Measurements from ENCODE around the gene NDUFS8.

Gene NDUFS8

DNA sequence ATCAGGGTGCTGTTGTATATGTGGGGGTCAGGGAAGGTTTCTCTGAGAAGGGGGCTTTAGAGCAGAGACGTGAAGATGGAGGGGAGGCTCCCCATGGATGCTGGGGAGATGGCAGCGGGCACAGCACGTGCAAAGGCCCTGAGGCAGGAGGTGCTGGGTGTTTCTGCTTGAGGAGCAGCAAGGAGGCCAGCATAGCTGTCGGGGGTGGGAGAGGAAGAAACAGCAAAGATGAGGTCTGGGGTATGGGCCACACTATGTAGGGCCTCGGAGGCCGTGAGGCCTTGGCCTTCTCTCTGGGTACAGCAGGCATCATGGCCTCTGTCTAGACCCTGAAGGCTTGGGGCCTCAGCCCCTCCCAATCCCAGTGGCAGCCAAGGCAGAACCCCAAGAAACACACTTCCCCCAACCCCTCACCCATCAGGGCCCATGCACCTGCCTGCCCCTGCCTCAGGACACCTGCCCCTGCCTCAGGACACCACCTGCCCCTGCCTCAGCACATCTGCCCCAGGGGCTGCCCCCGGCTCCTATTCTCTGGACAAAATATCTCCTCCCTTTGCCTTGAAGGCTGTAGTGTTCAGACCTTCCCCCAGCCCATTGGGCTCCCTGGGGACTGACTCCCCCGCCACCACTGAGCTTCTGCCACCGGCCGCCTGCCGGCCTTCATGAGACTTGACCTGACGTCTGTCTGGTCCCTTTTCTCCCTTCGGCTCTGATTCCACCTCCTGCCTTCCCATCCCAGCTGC is 14.1 kb upstream of the NDUFS8 start:
- no peak for DNase-seq (ENCODE audit: low read depth)

DNA sequence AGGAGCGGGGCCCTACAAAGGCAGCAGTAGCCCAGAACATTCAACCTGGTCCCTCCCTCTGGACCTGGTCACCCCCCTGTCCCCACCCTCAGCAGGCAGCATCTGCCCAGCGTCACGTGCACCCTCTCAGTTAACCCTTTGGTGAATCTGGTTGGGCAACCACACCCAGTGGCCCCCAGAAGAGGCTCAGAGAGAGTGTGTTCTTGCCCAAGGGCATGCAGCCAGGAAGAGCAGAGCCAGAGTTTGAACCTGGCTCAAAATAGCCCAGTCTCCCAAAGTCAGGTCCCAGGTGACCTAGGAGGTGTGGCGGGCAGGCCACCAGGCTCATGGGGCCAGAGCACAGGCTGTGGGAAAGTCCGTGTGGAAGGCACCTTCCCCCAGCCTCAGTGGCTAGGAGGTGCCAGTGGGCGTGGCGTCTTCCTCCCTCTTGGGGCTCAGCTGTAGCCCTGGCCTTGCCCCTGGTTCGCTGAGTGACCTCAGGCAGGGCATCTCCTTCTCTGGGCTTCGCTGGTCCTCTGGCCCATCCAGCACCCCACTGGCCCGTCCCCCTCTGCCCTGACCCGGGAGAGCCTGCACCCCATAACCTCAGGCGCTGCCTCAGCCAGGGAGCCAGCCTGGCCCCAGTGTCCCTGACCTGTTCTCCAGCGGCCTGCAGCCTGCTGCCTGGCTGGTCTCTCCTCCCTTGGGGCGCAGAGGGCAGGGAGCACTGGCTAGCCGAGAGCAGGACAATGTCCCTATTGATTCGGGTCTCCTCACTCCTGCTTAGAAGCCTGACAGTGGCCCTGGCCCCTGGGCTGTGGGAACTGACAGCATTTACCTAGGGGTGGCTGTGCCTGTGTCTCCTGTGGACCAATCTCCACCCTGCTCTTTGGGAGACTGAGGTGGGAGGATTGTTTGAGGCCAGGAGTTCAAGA is 13.3 kb upstream of the NDUFS8 start:
- DNase-seq (ENCODE audit: low read depth) = no peak

DNA sequence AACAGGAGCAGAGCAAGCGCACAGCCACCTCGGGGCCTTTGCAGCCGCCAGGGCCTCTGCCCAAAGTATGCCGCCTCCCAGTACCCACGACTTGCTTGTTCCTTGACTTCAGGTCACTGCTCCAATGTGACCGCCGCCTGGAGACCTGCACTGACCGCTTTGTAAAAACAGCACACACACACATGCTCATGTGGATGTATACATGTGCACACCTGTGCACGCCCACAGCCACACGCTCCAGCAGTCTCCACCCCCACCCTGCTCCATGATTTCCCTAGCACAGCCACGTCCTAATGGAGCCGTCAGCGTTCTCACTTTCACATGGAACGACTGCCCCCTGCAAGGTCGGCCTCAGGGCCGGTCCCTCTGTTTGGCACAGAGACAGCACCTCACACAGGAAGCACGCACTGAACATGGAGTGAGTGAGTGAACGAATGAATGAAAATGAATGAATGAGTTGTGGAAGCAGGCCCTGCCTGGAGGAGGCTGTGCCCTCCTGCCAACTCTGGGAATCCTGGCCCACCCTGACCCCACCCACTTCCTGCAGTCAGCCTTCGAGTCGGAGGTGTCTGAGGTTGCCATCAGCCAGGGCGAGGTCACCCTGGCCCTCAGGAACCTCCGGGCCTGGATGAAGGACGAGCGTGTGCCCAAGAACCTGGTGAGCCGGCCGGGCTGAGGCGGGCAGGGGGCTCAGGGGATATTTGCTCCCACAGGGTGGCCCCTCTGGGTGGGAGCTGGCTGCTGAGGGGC is 12.3 kb upstream of the NDUFS8 start:
- no peak for DNase-seq (ENCODE audit: low read depth)

DNA sequence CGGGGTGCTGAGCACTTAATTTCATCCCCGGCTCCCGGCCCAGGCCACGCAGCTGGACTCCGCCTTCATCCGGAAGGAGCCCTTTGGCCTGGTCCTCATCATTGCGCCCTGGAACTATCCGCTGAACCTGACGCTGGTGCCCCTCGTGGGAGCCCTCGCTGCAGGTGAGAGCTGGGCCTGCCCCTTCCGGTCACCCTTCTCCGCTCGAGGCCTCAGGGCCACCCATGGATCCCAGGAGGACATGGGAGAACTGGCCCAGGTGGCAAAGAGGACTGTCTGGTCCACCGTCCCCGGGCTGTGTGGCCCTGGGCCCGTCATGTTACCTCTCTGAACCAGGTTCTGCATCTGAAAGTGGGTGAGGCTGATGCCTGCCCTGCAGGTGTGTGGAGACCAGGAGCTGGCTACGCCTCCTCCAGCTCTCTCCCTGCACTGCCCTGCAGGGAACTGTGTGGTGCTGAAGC is 11.7 kb upstream of the NDUFS8 start:
- DNase-seq (ENCODE audit: low read depth) = no peak

DNA sequence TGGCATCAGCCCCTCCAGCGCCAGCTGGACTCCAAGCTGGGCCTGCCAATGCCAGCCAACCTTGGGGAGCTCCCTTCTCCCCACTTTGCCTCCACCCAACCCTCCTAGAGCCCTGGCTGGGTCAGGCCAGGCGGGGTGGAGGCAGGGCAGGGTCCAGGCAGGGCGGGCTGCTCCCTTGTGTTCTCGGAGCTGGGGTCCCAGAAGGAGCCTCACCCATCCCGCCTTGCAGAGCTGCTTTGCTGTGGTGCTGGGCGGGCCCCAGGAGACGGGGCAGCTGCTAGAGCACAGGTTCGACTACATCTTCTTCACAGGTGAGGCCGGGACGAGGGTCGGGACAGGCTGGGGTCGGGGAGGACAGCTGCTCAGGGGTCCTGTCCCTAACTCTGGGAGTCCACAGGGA is 11.0 kb upstream of the NDUFS8 start:
- DNase-seq (ENCODE audit: low read depth) = no peak

DNA sequence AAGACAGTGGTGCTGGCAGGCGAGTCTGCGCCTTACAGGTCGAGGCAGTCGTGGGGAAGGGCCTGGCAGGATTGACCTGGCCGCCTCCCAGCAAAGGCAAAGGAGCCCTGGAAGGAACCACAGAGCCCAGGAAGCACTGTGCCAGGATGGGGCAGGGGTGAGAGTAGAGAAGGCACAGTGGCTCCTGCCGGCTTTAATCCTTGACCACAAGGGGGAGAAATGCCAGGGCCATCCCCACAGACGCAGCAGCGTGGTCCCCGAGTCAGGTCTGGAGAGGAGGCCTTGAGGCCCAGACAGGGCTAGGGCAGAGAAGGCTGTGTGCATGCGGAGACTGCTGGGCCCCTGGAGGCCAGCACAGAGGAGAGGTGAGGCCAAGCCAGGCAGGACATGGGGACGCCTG is 9.9 kb upstream of the NDUFS8 start:
- no peak for DNase-seq (ENCODE audit: low read depth)

DNA sequence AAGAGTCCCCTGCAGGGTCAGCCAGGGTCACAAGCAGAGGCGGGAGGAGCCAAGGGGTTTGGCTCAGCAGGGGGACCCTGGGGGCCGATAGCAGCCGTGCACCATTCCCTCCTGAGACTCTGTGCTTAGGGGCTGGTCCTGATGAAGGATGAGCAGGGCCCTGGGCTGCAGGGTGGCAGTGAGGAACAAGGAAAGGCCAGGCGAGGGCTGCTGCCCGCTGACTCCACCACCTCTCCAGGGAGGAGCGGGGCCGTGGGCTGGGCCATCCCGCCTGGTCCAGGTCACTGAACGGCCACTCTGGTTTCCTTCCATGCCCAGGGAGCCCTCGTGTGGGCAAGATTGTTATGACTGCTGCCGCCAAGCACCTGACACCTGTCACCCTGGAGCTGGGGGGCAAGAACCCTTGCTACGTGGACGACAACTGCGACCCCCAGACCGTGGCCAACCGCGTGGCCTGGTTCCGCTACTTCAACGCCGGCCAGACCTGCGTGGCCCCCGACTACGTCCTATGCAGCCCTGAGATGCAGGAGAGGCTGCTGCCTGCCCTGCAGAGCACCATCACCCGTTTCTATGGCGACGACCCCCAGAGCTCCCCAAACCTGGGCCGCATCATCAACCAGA is 9.2 kb upstream of the NDUFS8 start:
- no peak for DNase-seq (ENCODE audit: low read depth)

DNA sequence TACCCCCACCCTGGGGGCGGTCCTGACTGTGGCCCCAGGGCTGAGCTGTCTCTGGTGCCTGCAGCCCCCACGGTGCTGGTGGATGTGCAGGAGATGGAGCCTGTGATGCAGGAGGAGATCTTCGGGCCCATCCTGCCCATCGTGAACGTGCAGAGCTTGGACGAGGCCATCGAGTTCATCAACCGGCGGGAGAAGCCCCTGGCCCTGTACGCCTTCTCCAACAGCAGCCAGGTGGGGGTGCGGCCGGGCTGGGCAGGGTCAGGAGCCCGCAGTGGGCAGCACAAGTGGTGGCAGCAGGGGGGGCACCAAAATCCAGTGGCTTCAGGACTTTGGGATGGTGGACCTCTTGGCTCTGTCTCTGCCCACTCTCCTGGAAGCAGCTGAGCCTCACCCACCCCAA is 8.0 kb upstream of the NDUFS8 start:
- DNase-seq (ENCODE audit: low read depth) = no peak

DNA sequence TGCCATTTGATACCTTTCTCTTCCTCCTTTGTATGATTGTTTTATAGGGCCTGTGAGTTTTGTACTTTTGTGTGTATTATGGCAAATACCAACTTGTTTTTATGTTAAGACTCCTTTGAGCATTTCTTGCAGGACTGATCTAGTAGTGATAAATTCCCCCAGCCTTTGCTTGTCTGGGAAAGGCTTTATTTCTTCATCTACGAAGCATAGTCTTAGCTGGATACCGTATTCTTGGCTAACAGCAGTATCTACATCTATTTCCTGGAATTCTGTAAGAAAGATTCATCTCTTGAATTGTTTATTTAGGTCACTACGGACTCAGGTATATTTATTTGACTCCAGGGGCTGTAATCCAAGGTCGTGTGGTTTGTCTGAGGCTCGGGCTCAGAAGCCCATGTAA is 6.0 kb upstream of the NDUFS8 start:
- DNase-seq (ENCODE audit: low read depth) = no peak

DNA sequence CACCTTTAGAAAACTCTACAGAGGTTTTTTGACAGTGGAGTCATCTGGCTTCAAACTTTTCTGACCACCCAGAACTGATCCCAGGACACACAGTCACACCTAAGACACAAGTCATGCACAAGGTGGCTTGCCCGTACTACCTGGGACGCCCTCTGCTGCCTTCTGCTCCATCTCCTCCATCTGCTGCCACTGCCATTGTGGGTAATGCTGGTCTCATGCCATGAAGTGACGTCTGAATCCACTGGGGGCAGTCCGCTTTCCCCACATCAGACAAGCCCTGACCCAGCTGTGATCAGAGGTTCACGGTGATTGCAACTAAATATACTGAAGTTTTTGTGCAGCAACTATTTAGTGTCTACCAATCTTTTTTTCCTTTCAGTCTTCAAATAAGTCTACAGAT is 5.4 kb upstream of the NDUFS8 start:
- no peak for DNase-seq (ENCODE audit: low read depth)

DNA sequence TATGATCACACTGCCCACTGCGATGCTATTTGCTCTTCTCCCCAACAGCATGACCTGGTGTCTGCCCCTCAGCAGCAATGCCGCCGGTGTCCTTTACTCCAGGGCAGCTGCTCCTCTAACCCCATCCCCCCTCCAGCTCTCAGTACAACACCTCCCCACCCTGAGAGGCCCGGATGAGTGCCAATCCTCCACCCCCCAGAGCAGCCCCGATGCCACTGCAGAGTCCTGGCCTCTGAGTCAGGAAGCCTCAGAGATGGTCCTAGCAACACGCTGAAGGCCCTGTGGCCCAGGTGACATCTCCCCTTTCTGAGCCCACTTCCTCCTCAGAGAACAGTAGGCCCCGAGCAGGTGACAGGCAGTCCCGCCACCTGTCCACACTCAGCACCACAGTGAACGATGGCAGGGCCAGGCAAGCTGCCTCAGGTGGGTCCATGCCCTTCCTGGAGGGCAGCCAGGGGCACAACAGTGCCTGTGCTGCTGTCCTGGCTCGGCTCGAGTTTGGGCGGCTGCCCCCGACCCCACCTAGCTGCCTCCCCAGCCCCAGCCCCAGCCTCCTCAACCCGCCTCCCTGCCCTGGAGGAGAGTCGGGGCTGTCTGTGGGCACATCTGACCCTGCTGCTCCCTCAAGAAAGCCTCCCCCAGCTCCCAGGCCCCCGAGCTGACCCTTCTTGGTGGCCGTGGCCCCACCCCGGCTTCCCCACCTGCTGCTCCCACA is 3.9 kb upstream of the NDUFS8 start:
- no peak for DNase-seq (ENCODE audit: low read depth)

DNA sequence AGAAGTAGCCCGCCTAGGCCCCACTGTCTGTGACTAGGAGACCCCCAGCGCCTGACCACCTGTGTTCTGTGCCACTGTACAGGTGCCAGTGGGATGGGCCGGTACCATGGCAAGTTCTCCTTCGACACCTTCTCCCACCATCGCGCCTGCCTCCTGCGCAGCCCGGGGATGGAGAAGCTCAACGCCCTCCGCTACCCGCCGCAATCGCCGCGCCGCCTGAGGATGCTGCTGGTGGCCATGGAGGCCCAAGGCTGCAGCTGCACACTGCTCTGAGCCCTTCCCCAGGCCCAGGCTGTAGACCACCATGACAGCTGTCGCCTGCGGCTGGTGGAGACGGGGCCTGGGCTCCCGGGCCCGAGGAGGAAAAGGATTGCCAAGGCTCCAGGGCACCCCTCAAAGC is 2.8 kb upstream of the NDUFS8 start:
- no peak for DNase-seq (ENCODE audit: low read depth)

DNA sequence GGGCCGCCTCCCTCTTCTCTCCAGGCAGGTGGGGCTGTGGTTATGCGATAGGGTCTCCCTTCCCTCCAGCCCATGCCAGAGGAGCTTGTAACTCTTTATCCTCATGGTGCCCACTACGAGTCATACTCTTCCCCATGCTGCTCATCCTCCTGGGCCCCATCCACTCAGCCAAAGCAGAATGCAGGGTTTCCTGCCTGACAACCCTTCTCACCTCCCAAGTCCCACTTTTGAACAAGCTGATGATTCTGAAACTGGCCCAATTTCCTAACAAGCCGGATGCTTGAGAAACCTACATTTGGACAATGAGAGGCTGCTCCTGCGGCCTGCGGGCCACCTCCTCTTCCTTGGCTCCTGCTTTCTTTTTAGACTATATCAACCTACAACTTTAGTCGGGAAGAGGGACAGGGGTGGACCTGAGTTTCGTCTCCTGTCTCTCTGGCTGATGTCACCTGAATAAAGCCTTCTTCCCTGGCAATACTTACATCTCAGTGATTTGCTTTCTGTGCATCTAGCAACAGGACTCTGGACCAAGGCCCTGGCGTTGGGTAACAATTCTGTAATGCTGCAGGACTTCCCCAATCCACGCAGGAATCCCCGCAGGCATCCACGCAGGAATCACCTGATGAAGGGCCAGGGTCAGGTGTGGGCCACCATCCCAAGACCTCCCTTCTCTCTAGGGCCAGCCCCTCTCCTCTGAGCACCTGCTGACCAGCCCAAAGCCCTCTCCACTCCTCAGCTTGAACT is 1.5 kb upstream of the NDUFS8 start:
- no peak for DNase-seq (ENCODE audit: low read depth)

DNA sequence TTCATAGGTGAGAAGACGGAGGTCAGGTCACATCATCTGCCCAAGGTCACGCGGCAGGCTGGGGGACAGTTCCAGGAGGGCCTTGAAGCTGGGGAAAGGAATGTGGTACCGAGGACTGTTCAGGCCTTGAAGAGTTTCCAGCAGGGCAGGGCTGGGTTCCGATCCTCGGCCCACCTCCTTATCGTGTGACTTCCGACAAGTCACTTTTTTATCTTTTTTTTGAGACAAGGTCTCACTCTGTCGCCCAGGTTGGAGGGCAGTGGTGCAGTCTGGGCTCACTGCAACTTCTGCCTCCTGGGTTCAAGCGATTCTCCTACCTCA is 623 bp downstream of the NDUFS8 start:
- DNase-seq (ENCODE audit: low read depth) = no peak

DNA sequence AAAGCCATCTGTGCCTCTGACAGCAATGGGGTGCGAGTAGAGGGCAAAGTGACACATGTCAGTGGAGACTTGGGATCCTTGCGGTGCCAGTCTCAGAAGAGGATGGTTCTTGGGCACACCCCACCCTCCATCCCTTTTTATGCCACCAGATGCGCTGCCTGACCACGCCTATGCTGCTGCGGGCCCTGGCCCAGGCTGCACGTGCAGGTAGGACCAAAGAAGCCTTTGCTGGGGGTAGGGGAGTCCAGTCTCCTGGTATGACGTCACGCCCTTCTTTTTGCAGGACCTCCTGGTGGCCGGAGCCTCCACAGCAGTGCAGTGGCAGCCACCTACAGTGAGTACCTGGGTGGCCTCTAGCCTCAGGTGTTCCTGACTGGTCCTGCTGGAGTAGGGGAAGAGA is 1.5 kb downstream of the NDUFS8 start:
- no peak for DNase-seq (ENCODE audit: low read depth)

DNA sequence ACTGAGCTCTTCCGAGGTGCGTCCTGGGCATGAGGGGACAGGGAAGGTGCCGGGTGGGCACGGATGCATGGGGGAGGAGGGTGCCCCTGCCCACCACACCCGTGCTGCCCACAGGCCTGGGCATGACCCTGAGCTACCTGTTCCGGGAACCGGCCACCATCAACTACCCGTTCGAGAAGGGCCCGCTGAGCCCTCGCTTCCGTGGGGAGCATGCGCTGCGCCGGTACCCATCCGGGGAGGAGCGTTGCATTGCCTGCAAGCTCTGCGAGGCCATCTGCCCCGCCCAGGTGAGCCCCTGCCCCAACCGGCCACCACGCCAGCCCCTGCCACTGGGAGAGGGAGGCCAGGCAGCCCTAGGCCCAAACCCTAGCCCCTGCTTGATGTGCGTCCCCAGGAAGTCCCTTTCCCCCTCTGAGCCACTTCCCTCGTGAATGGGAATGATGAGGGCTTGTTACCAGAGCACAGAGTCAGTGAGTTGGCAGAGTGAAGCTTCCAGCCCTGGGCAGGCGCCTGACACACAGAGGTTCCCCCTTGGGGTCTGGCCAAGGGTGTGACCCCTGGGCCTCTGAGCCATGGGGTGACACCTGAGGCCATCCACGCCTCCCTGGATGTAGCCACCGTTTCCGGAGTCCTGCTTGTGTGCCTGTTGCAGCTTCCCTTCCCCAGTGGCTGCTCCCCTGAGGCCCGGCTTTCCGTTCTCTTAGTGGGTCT is 2.7 kb downstream of the NDUFS8 start:
- DNase-seq (ENCODE audit: low read depth) = no peak

DNA sequence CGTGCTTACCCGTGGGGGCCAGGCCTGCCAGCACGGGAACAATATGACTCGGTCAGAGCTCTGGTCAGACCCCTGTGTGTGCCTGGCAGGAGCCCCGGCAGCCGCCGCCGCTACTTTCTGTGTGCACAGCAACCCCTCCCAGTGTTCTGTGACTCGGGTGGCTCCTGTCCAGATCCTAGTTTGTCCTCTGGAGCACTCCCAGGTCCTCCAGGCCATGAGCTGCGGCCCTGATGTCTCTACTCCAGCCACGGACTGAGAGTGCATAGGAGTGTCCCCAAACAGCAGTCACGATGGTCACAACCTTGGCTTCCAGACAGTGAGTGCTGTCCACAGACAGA is 3.2 kb downstream of the NDUFS8 start:
- no peak for DNase-seq (ENCODE audit: low read depth)

DNA sequence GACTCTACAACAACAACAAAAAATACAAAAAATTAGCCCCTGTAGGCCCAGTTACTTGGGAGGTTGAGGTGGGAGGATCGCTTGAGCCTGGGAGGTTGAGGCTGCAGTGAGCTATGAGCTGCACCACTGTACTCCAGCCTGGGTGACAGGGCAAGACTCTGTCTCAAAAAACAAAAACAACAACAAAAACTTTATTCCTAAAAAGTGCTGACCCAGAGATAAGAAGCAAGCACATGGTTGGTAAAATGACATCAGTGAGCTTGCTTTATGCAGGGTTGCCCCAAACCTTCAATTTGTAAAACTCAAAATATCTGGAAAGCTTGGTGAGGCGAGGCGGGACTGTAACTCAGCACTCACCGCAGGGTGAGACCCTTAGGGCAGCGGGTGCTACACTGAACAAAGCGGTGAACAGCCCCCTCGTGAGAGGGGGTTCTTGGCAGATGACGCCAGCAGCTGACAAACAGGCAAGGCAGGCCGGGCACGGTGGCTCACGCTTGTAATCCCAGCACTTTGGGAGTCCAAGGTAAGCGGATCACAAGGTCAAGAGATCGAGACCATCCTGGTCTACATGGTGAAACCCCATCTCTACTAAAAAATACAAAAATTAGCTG is 4.9 kb downstream of the NDUFS8 start:
- no peak for DNase-seq (ENCODE audit: low read depth)

DNA sequence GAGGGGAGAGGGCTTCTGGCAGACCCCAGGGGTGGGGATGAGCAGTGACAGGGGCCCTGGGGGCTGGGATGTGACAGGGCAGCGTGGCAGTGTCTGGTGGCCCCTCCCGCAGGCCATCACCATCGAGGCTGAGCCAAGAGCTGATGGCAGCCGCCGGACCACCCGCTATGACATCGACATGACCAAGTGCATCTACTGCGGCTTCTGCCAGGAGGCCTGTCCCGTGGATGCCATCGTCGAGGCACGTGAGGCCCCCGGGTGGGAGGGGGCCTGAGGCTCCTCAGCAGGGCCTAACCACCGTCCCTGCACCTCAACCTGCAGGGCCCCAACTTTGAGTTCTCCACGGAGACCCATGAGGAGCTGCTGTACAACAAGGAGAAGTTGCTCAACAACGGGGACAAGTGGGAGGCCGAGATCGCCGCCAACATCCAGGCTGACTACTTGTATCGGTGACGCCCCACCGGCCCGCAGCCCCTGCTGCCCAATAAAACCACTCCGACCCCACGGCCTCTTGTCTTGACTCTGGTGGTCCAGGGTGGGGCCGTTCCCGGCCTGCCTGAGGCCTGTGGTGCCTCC is 5.7 kb downstream of the NDUFS8 start:
- no peak for DNase-seq (ENCODE audit: low read depth)
